ENCODE measurements around the gene CD58. TPM values are rescaled to one million over a fixed set of nuclear protein-coding genes. Genes with fewer than 3 reads are reported as not detected.
A peak's percentile ranks its signal among the peaks of the same experiment; 100 is the strongest.

CD58 gene
- total RNA-seq, 1 donor from 2014 or later, result 19.6 TPM

GRCh38 chr1:116485071-116485735 is 85.6 kb downstream of the CD58 start:
- Mint-ChIP-seq H3K4me1 (ENCODE audit: low read depth) (peaks cover 38% of the 10 kb centered on the region), H3K27me3 (ENCODE audit: low read depth) (no peaks in the 10 kb centered on the region), H3K9me3 (ENCODE audit: low read depth) (no peaks in the 10 kb centered on the region), H3K4me3 (ENCODE audit: unreplicated experiment) (no peak overlapping the region), H3K36me3 (ENCODE audit: low read depth) (no peaks in the 10 kb centered on the region), H3K27ac (ENCODE audit: unreplicated experiment) (no peak overlapping the region)
- no peak for DNase-seq (ENCODE audit: low spot score)
- TF ChIP-seq, protein P1, sequence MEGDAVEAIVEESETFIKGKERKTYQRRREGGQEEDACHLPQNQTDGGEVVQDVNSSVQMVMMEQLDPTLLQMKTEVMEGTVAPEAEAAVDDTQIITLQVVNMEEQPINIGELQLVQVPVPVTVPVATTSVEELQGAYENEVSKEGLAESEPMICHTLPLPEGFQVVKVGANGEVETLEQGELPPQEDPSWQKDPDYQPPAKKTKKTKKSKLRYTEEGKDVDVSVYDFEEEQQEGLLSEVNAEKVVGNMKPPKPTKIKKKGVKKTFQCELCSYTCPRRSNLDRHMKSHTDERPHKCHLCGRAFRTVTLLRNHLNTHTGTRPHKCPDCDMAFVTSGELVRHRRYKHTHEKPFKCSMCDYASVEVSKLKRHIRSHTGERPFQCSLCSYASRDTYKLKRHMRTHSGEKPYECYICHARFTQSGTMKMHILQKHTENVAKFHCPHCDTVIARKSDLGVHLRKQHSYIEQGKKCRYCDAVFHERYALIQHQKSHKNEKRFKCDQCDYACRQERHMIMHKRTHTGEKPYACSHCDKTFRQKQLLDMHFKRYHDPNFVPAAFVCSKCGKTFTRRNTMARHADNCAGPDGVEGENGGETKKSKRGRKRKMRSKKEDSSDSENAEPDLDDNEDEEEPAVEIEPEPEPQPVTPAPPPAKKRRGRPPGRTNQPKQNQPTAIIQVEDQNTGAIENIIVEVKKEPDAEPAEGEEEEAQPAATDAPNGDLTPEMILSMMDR (IDR thresholded peaks at IDR 0.05), result peak; percentile 98

GRCh38 chr1:116483481-116484309 is 87.1 kb downstream of the CD58 start:
- peaks cover 24% of the 10 kb centered on the region for H3K4me1 Mint-ChIP-seq (ENCODE audit: low read depth)
- H3K27ac Mint-ChIP-seq (ENCODE audit: unreplicated experiment), result no peak overlapping the region
- no peaks in the 10 kb centered on the region for H3K36me3 Mint-ChIP-seq (ENCODE audit: low read depth)
- no peaks in the 10 kb centered on the region for H3K27me3 Mint-ChIP-seq (ENCODE audit: low read depth)
- no peaks in the 10 kb centered on the region for H3K9me3 Mint-ChIP-seq (ENCODE audit: low read depth)
- no peak overlapping the region for H3K4me3 Mint-ChIP-seq (ENCODE audit: unreplicated experiment)
- no peak for DNase-seq (ENCODE audit: low spot score)
- TF ChIP-seq, protein P1 (IDR thresholded peaks at IDR 0.05), result no peak

GRCh38 chr1:116482490-116482889 is 88.3 kb downstream of the CD58 start:
- no peak overlapping the region for H3K27ac Mint-ChIP-seq (ENCODE audit: unreplicated experiment)
- H3K27me3 Mint-ChIP-seq (ENCODE audit: low read depth), result no peaks in the 10 kb centered on the region
- H3K4me3 Mint-ChIP-seq (ENCODE audit: unreplicated experiment), result no peak overlapping the region
- H3K36me3 Mint-ChIP-seq (ENCODE audit: low read depth), result no peaks in the 10 kb centered on the region
- DNase-seq (ENCODE audit: low spot score), result no peak
- no peaks in the 10 kb centered on the region for H3K9me3 Mint-ChIP-seq (ENCODE audit: low read depth)
- peaks cover 17% of the 10 kb centered on the region for H3K4me1 Mint-ChIP-seq (ENCODE audit: low read depth)
- TF ChIP-seq, protein P1 (IDR thresholded peaks at IDR 0.05), result no peak

- Mint-ChIP-seq H3K4me1 (ENCODE audit: low read depth) (peaks cover 15% of the 10 kb centered on the region), H3K9me3 (ENCODE audit: low read depth) (no peaks in the 10 kb centered on the region), H3K4me3 (ENCODE audit: unreplicated experiment) (no peak overlapping the region), H3K36me3 (ENCODE audit: low read depth) (no peaks in the 10 kb centered on the region), H3K27me3 (ENCODE audit: low read depth) (no peaks in the 10 kb centered on the region), H3K27ac (ENCODE audit: unreplicated experiment) (no peak overlapping the region)
- TF ChIP-seq, protein P1 (IDR thresholded peaks at IDR 0.05), result no peak
- no peak for DNase-seq (ENCODE audit: low spot score)
Measured at GRCh38 chr1:116481934-116482333, 88.9 kb downstream of the CD58 start.

DNA sequence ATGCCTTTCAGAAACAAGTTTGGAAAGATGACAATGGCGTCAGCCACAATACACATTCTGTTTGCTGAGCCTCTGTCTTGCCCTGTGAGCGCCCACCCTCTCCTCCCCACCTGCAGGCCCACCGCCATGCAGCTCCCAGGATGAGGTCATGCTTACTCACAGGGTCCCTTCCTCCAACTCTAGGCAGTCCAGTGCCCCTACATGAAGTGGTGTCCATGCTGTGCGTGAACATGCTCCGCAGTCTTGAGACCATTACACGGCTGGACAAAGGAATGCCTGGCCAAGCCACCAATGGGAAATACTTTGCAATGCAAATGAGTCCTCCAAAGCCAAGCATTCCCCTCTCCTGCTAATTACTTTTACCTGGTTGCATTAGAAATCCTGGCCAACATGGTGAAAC is 92.2 kb downstream of the CD58 start:
- Mint-ChIP-seq H3K9me3 (ENCODE audit: low read depth) (no peaks in the 10 kb centered on the region), H3K27ac (ENCODE audit: unreplicated experiment) (no peak overlapping the region), H3K27me3 (ENCODE audit: low read depth) (no peaks in the 10 kb centered on the region), H3K36me3 (ENCODE audit: low read depth) (no peaks in the 10 kb centered on the region), H3K4me3 (ENCODE audit: unreplicated experiment) (no peak overlapping the region), H3K4me1 (ENCODE audit: low read depth) (no peaks in the 10 kb centered on the region)
- DNase-seq (ENCODE audit: low spot score), result no peak
- TF ChIP-seq, protein P1 (IDR thresholded peaks at IDR 0.05), result no peak

All from chondrocyte (in vitro differentiated cells).